ENCODE data around the gene PAIP2B.
"Not testable (repeated sequence)": the region's sequence is repeated elsewhere in the genome, so short reads cannot be mapped to it uniquely, and the experiment has no call there.

The PAIP2B gene

GRCh38 chr2:71215447-71215846 is 11.5 kb downstream of the PAIP2B start:
- DNase-seq, result no peak

GRCh38 chr2:71212336-71212735 is 14.6 kb downstream of the PAIP2B start:
- DNase-seq, result no peak

- no peak for DNase-seq
These were observed 16.6 kb downstream of the PAIP2B start for GRCh38 chr2:71210292-71210691.

GRCh38 chr2:71208756-71209155 is 18.1 kb downstream of the PAIP2B start:
- DNase-seq, result no peak

GRCh38 chr2:71207601-71208000 is 19.3 kb downstream of the PAIP2B start:
- no peak for DNase-seq

- no peak for DNase-seq
These were observed 20.6 kb downstream of the PAIP2B start for GRCh38 chr2:71206271-71206670.

GRCh38 chr2:71191570-71191943 is 35.3 kb downstream of the PAIP2B start:
- DNase-seq, result no peak

- DNase-seq, result no peak
These were observed 36.0 kb downstream of the PAIP2B start for GRCh38 chr2:71190656-71191569.

GRCh38 chr2:71187589-71187988 is 39.3 kb downstream of the PAIP2B start:
- no peak for DNase-seq

GRCh38 chr2:71186973-71187372 is 39.9 kb downstream of the PAIP2B start:
- DNase-seq, result no peak

- not testable (repeated sequence) for DNase-seq
These were observed 43.4 kb downstream of the PAIP2B start for GRCh38 chr2:71183306-71184115.

- DNase-seq, result no peak
These were observed 45.6 kb downstream of the PAIP2B start for GRCh38 chr2:71181316-71181715.

GRCh38 chr2:71178836-71179235 is 48.1 kb downstream of the PAIP2B start:
- not testable (repeated sequence) for DNase-seq

- no peak for DNase-seq
These were observed 52.7 kb downstream of the PAIP2B start for GRCh38 chr2:71174207-71174606.

- DNase-seq, result no peak
These were observed 53.8 kb downstream of the PAIP2B start for GRCh38 chr2:71173096-71173495.

GRCh38 chr2:71166812-71167211 is 60.1 kb downstream of the PAIP2B start:
- peak; percentile 22 to 26 for DNase-seq

- peak; percentile 79 for DNase-seq
These were observed 69.6 kb downstream of the PAIP2B start for GRCh38 chr2:71157124-71157793.

- DNase-seq, result no peak
These were observed 70.3 kb downstream of the PAIP2B start for GRCh38 chr2:71156573-71156972.

GRCh38 chr2:71155846-71156245 is 71.1 kb downstream of the PAIP2B start:
- DNase-seq, result no peak

- peak; percentile 31 to 37 for DNase-seq
These were observed 72.1 kb downstream of the PAIP2B start for GRCh38 chr2:71154798-71155197.

GRCh38 chr2:71154279-71154678 is 72.6 kb downstream of the PAIP2B start:
- no peak for DNase-seq

GRCh38 chr2:71153585-71154224 is 73.2 kb downstream of the PAIP2B start:
- no peak for DNase-seq

- no peak for DNase-seq
These were observed 75.3 kb downstream of the PAIP2B start for GRCh38 chr2:71151620-71152019.
